SK-N-SH (cell line): ENCODE results near the gene PIMREG.

Experiments used
- CHD2 ChIP-seq: fragments of 150-350 bp; IDR thresholded peaks from 2 replicates; pipeline ENCODE4 v1.6.1; 2018; ENCODE audit warnings: low read length; ENCODE audit not compliant: partially characterized antibody
- EP300 ChIP-seq, 2 experiments: IDR thresholded peaks; 2 replicates each; pipeline versions ENCODE4 v1.4.0 to v1.6.1; 2012; ENCODE audit warnings: borderline replicate concordance in 1 of 2, low read depth in 1 of 2, low read length in 1 of 2
- EZH2phosphoT487 ChIP-seq: fragments of 200-600 bp; sonication (generic); IDR thresholded peaks from 2 replicates; pipeline ENCODE4 v1.6.1; 2017; ENCODE audit warnings: low read depth, mixed run types, mild to moderate bottlenecking, antibody characterized with exemption, moderate library complexity, borderline replicate concordance
- FOXM1 ChIP-seq: IDR thresholded peaks from 2 replicates; pipeline ENCODE4 v1.4.0; 2012; ENCODE audit warnings: low read depth, mild to moderate bottlenecking
- JUND ChIP-seq: IDR thresholded peaks from 2 replicates; pipeline ENCODE4 v1.4.0; 2012
- POLR2AphosphoS5 ChIP-seq: IDR thresholded peaks from 2 replicates; pipeline ENCODE4 v1.6.1; 2012; ENCODE audit warnings: low read depth, low read length
- SIN3A ChIP-seq: IDR thresholded peaks from 2 replicates; pipeline ENCODE4 v1.6.1; 2012; ENCODE audit warnings: low read depth, mild to moderate bottlenecking, low read length, moderate library complexity, borderline replicate concordance
- TCF12 ChIP-seq: IDR thresholded peaks from 2 replicates; pipeline ENCODE4 v1.4.0; 2012
- YY1 ChIP-seq: IDR thresholded peaks from 2 replicates; pipeline ENCODE4 v1.4.0; 2012; ENCODE audit warnings: low read depth, mild to moderate bottlenecking
- ZBTB33 ChIP-seq: IDR thresholded peaks from 2 replicates; pipeline ENCODE4 v1.4.0; 2012; ENCODE audit warnings: low read depth, borderline replicate concordance
- TF ChIP-seq, protein P1 (sequence below): fragments of 200-600 bp; sonication (generic); IDR thresholded peaks from 2 replicates; pipeline ENCODE4 v1.6.1; 2017; ENCODE audit warnings: antibody characterized with exemption, mild to moderate bottlenecking, moderate library complexity
- TF ChIP-seq, protein P2 (sequence below): IDR thresholded peaks from 2 replicates; pipeline ENCODE4 v1.4.0; 2012; ENCODE audit warnings: low read depth

GRCh38 chr17:6456914-6457687 lies 12.8 kb downstream of the PIMREG start:
- TF ChIP-seq EP300 (IDR thresholded peaks at IDR 0.05; ENCODE audit: borderline replicate concordance in 1 of 2, low read depth in 1 of 2, low read length in 1 of 2) (no peak), FOXM1 (no peak), YY1 (no peak), EZH2phosphoT487 (no peak), ZBTB33 (no peak), TCF12 (no peak), SIN3A (no peak), CHD2 (no peak), POLR2AphosphoS5 (no peak), JUND (no peak; the same call in 1 of the 2 replicates)
- TF ChIP-seq, protein P1, sequence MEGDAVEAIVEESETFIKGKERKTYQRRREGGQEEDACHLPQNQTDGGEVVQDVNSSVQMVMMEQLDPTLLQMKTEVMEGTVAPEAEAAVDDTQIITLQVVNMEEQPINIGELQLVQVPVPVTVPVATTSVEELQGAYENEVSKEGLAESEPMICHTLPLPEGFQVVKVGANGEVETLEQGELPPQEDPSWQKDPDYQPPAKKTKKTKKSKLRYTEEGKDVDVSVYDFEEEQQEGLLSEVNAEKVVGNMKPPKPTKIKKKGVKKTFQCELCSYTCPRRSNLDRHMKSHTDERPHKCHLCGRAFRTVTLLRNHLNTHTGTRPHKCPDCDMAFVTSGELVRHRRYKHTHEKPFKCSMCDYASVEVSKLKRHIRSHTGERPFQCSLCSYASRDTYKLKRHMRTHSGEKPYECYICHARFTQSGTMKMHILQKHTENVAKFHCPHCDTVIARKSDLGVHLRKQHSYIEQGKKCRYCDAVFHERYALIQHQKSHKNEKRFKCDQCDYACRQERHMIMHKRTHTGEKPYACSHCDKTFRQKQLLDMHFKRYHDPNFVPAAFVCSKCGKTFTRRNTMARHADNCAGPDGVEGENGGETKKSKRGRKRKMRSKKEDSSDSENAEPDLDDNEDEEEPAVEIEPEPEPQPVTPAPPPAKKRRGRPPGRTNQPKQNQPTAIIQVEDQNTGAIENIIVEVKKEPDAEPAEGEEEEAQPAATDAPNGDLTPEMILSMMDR, result no peak
- TF ChIP-seq, protein P2, sequence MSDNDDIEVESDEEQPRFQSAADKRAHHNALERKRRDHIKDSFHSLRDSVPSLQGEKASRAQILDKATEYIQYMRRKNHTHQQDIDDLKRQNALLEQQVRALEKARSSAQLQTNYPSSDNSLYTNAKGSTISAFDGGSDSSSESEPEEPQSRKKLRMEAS, result no peak
